OCI-LY1 (cell line): Measurements from ENCODE around the gene EXOC6.

ENCODE experiments used
- H2AFZ ChIP-seq: fragments of 200-600 bp; sonication (generic), shearing (Covaris generic); 2 replicates; pipeline ENCODE4 v1.6.0; 2014; ENCODE audit warnings: antibody characterized with exemption, mild to moderate bottlenecking, low read length
- H3F3A ChIP-seq: fragments of 200-600 bp; sonication (generic), shearing (Covaris generic); 2 replicates; pipeline ENCODE4 v1.6.0; 2014; ENCODE audit warnings: mild to moderate bottlenecking, antibody characterized with exemption, low read length, moderate library complexity; ENCODE audit not compliant: insufficient read depth
- H3K27ac ChIP-seq: fragments of 200-600 bp; sonication (generic); 2 replicates; pipeline ENCODE4 v1.5.1; 2014; ENCODE audit warnings: low read length, mixed run types, mild to moderate bottlenecking, low read depth; ENCODE audit not compliant: poor library complexity, severe bottlenecking
- H3K27me3 ChIP-seq: fragments of 200-600 bp; sonication (generic); 2 replicates; pipeline ENCODE4 v1.6.0; 2014; ENCODE audit warnings: antibody characterized with exemption, mild to moderate bottlenecking, low read length, moderate library complexity; ENCODE audit not compliant: insufficient read depth
- H3K36me3 ChIP-seq: fragments of 200-600 bp; sonication (generic); 2 replicates; pipeline ENCODE4 v1.6.1; 2014; ENCODE audit warnings: mild to moderate bottlenecking, antibody characterized with exemption, low read length, moderate library complexity, mixed read lengths; ENCODE audit not compliant: insufficient read depth
- H3K4me1 ChIP-seq: fragments of 200-600 bp; sonication (generic); 2 replicates; pipeline ENCODE4 v1.5.1; 2014; ENCODE audit warnings: mild to moderate bottlenecking, low read length, moderate library complexity; ENCODE audit not compliant: insufficient read depth, severe bottlenecking
- H3K4me2 ChIP-seq: fragments of 200-600 bp; sonication (generic), shearing (Covaris generic); 2 replicates; pipeline ENCODE4 v1.6.1; 2014; ENCODE audit warnings: low read length
- H3K4me3 ChIP-seq: fragments of 200-600 bp; sonication (generic); 2 replicates; pipeline ENCODE4 v1.5.1; 2014; ENCODE audit warnings: low read length, low read depth, mild to moderate bottlenecking, mixed read lengths; ENCODE audit not compliant: poor library complexity, severe bottlenecking
- H3K79me2 ChIP-seq: fragments of 200-600 bp; shearing (Covaris generic); 2 replicates; pipeline ENCODE4 v1.6.1; 2016; ENCODE audit warnings: mixed run types, low read length, mixed read lengths; ENCODE audit not compliant: insufficient read depth
- H3K9ac ChIP-seq: fragments of 200-600 bp; sonication (generic), shearing (Covaris generic); 2 replicates; pipeline ENCODE4 v1.6.1; 2014; ENCODE audit warnings: mild to moderate bottlenecking, low read length, mixed read lengths
- H3K9me2 ChIP-seq: fragments of 200-600 bp; sonication (generic), shearing (Covaris generic); 2 replicates; pipeline ENCODE4 v1.6.1; 2014; ENCODE audit warnings: low read depth, mild to moderate bottlenecking, low read length, mixed read lengths
- H3K9me3 ChIP-seq: fragments of 200-600 bp; shearing (Covaris generic); 2 replicates; pipeline ENCODE4 v1.6.1; 2014; ENCODE audit warnings: low read length, mixed read lengths
- H4K20me1 ChIP-seq: fragments of 200-600 bp; sonication (generic), shearing (Covaris generic); 2 replicates; pipeline ENCODE4 v1.6.0; 2016; ENCODE audit warnings: mild to moderate bottlenecking, low read length; ENCODE audit not compliant: insufficient read depth
- EZH2 ChIP-seq: fragments of 200-600 bp; sonication (generic), shearing (Covaris generic); IDR thresholded peaks from 2 replicates; pipeline ENCODE4 v1.8.0; 2017; ENCODE audit warnings: borderline replicate concordance, mixed run types, mild to moderate bottlenecking, antibody characterized with exemption, low read length, moderate library complexity, mixed read lengths
- TF ChIP-seq, protein P1 (sequence below): fragments of 200-600 bp; sonication (generic), shearing (Covaris generic); IDR thresholded peaks from 2 replicates; pipeline ENCODE4 v1.5.1; 2017; ENCODE audit warnings: mild to moderate bottlenecking, antibody characterized with exemption, low read length, moderate library complexity, mixed read lengths

The EXOC6 gene

GRCh38 chr10:92989250-92989649, 140.9 kb downstream of the EXOC6 start:
- Histone ChIP-seq H3F3A (no peaks in the 10 kb centered on the region), H3K27ac (no peak overlapping the region), H3K9ac (no peak overlapping the region), H3K4me3 (no peak overlapping the region), H3K9me2 (no peaks in the 10 kb centered on the region), H3K27me3 (no peaks in the 10 kb centered on the region), H3K4me1 (peaks cover 5% of the 10 kb centered on the region), H4K20me1 (no peaks in the 10 kb centered on the region), H3K9me3 (no peaks in the 10 kb centered on the region), H3K4me2 (no peak overlapping the region), H2AFZ (no peak overlapping the region), H3K79me2 (no peaks in the 10 kb centered on the region), H3K36me3 (no peaks in the 10 kb centered on the region)
- TF ChIP-seq EZH2, result no peak
- TF ChIP-seq, protein P1, sequence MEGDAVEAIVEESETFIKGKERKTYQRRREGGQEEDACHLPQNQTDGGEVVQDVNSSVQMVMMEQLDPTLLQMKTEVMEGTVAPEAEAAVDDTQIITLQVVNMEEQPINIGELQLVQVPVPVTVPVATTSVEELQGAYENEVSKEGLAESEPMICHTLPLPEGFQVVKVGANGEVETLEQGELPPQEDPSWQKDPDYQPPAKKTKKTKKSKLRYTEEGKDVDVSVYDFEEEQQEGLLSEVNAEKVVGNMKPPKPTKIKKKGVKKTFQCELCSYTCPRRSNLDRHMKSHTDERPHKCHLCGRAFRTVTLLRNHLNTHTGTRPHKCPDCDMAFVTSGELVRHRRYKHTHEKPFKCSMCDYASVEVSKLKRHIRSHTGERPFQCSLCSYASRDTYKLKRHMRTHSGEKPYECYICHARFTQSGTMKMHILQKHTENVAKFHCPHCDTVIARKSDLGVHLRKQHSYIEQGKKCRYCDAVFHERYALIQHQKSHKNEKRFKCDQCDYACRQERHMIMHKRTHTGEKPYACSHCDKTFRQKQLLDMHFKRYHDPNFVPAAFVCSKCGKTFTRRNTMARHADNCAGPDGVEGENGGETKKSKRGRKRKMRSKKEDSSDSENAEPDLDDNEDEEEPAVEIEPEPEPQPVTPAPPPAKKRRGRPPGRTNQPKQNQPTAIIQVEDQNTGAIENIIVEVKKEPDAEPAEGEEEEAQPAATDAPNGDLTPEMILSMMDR, result no peak

DNA sequence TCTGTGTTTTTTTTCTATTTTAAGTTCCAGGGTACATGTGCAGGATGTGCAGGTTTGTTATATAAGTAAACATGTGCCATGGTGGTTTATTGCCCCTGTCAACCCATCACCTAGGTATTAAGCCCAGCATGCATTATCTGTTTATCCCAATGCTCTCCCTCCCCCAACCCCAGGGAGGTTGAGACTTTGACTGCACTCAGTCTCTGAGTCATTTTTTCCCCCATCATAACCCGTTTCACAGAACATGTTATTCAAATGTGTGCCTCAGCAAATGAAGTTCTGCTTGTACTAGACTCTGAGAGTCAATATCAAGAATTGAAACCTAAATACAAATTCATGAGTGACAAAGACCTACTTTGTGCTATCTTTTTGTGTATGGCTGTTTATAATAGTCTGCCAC, 142.3 kb downstream of the EXOC6 start:
- Histone ChIP-seq H3K9me3 (no peaks in the 10 kb centered on the region), H3K4me3 (no peak overlapping the region), H3K4me2 (no peak overlapping the region), H3K9ac (no peak overlapping the region), H3K9me2 (no peaks in the 10 kb centered on the region), H3K27me3 (no peaks in the 10 kb centered on the region), H3F3A (no peaks in the 10 kb centered on the region), H3K79me2 (no peaks in the 10 kb centered on the region), H3K36me3 (no peaks in the 10 kb centered on the region), H3K27ac (no peak overlapping the region), H2AFZ (no peak overlapping the region), H4K20me1 (no peaks in the 10 kb centered on the region), H3K4me1 (peaks cover 5% of the 10 kb centered on the region)
- no peak for TF ChIP-seq EZH2
- TF ChIP-seq, protein P1, result no peak

DNA sequence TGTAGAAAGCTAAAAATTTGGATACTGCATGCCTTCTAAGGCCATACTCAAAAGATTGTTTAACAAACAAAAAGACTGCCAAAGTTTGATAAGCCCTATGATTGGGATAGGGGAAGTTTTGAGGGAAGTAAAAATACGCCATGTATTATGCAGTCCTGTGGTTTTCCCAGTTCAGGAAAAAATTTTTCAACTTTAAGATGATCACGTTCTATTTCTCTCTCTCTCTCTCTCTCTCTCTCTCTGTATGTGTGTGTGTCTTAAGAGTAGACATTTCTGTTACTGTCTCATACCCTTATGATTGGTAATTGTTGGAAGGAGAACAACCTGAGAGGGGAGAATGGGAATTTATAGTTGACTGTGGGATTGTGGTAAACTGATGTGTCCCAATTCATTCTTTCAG, 143.2 kb downstream of the EXOC6 start:
- Histone ChIP-seq H3K27me3 (no peaks in the 10 kb centered on the region), H2AFZ (no peak overlapping the region), H3K4me1 (peaks cover 5% of the 10 kb centered on the region), H3K36me3 (no peaks in the 10 kb centered on the region), H3K79me2 (no peaks in the 10 kb centered on the region), H3K4me3 (no peak overlapping the region), H3K9ac (no peak overlapping the region), H3F3A (no peaks in the 10 kb centered on the region), H3K27ac (no peak overlapping the region), H3K9me3 (no peaks in the 10 kb centered on the region), H4K20me1 (no peaks in the 10 kb centered on the region), H3K9me2 (no peaks in the 10 kb centered on the region), H3K4me2 (no peak overlapping the region)
- TF ChIP-seq, protein P1, result no peak
- no peak for TF ChIP-seq EZH2
